ENCODE data around the gene ARHGAP9.

DNA sequence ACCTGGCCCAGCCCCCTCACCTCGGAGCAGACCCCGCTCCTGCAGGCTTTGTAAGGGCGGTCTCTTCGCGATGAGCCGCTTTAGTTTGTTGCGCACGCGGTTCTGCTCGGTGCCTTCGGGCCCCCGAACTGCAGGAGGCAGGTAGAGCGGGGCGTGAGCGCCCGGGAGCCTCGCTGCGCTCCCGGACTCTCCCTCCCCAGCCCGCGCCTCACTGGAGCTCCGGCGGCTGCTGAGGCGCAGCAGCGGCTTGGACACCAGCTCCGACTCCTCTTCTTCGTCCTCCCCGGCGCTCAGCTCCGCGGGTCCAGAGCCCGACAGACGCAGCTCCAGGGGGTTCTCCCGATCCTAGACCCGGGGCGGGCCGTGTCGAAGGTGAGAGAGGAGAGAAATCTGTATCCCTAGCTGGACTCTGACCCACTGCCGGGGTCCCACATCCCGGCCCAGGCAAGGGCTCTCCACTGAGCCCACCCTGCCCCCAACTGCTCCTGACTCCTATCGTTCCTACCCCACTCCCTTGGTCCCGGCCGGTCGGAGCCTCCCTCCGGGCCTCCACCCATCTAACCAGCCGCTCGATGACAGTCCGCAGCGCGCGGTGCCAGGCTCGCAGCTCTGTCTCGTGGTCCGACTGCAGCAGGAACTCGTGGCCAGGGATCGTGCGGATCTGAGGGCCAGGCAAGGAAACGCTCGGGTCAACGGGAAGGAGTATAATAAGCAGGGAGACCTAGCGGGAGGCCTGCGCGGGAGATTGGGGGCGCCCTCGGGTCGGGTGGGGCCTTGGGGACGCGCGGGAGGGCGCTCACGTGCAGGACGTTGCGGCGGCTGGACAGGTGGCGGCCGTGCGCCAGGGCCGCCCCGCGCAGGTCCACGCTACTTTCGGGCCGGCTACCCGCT, 4.2 kb downstream of the ARHGAP9 start:
- TF ChIP-seq SMC3 (IDR thresholded peaks at IDR 0.05; ENCODE audit: low read depth, low read length) (no peak), POLR2A (IDR thresholded peaks at IDR 0.05; ENCODE audit: low read depth, low read length) (no peak), RCOR1 (IDR thresholded peaks at IDR 0.05; ENCODE audit: insufficient replicate concordance, low read length) (no peak), FOS (IDR thresholded peaks at IDR 0.05; ENCODE audit: low read depth, low read length) (no peak), CHD1 (IDR thresholded peaks at IDR 0.05; ENCODE audit: low read depth, low read length) (no peak), RAD21 (IDR thresholded peaks at IDR 0.05; ENCODE audit: low read length) (no peak), RFX5 (IDR thresholded peaks at IDR 0.05; ENCODE audit: low read depth, low read length) (no peak), MAZ (IDR thresholded peaks at IDR 0.05; ENCODE audit: borderline replicate concordance, low read depth, low read length) (no peak)
- TF ChIP-seq, protein P1, sequence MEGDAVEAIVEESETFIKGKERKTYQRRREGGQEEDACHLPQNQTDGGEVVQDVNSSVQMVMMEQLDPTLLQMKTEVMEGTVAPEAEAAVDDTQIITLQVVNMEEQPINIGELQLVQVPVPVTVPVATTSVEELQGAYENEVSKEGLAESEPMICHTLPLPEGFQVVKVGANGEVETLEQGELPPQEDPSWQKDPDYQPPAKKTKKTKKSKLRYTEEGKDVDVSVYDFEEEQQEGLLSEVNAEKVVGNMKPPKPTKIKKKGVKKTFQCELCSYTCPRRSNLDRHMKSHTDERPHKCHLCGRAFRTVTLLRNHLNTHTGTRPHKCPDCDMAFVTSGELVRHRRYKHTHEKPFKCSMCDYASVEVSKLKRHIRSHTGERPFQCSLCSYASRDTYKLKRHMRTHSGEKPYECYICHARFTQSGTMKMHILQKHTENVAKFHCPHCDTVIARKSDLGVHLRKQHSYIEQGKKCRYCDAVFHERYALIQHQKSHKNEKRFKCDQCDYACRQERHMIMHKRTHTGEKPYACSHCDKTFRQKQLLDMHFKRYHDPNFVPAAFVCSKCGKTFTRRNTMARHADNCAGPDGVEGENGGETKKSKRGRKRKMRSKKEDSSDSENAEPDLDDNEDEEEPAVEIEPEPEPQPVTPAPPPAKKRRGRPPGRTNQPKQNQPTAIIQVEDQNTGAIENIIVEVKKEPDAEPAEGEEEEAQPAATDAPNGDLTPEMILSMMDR (conservative IDR thresholded peaks at IDR 0.05; ENCODE audit: low read depth, low read length): no peak
- TF ChIP-seq, protein P2, sequence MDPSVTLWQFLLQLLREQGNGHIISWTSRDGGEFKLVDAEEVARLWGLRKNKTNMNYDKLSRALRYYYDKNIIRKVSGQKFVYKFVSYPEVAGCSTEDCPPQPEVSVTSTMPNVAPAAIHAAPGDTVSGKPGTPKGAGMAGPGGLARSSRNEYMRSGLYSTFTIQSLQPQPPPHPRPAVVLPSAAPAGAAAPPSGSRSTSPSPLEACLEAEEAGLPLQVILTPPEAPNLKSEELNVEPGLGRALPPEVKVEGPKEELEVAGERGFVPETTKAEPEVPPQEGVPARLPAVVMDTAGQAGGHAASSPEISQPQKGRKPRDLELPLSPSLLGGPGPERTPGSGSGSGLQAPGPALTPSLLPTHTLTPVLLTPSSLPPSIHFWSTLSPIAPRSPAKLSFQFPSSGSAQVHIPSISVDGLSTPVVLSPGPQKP (IDR thresholded peaks at IDR 0.05; ENCODE audit: borderline replicate concordance, low read depth, low read length): no peak
- TF ChIP-seq, protein P3, sequence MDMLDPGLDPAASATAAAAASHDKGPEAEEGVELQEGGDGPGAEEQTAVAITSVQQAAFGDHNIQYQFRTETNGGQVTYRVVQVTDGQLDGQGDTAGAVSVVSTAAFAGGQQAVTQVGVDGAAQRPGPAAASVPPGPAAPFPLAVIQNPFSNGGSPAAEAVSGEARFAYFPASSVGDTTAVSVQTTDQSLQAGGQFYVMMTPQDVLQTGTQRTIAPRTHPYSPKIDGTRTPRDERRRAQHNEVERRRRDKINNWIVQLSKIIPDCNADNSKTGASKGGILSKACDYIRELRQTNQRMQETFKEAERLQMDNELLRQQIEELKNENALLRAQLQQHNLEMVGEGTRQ (IDR thresholded peaks at IDR 0.05; ENCODE audit: low read depth, low read length): no peak
